Measurements from ENCODE around the gene PLXND1. TPM values are rescaled to one million over a fixed set of nuclear protein-coding genes. Genes with fewer than 3 reads are reported as not detected.

PLXND1 gene
- total RNA-seq, 1 experiment from 2014 or later, result 22.0 TPM

DNA sequence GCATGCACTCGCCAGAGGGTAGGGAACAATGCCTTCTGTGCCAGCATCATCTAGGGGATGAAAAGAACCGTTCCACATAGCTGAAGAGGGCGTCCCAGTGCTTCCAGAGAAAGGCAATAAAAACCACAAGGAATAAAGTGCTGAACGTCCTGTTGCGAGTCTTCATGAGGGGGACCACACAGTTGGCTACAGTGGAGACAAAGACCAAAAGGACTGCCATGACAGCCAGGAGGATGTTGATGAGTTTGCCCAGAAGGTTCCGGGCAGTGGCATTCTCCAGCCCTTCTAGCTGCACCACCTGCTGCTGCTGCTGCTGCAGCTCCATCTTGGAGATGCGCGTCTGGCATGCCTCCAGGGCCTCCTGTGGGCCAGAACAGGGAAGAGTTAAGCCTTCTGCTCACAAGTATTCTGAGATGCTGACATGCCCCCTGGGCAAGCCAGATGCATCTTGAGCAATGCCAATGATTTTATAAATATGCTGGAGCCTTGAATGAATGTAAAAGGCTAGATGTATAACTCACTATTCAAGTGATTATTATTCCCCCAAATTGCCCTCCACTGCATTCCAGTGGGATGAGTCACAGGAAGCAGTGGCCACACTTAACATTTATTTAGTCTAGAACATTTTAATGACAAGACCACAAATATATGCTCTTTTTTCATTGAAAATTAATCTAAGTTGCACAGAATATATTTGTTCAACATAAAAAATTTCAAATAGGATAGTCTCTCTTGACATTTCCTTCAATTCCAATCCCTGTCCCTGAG is 45.1 kb upstream of the PLXND1 start:
- Mint-ChIP-seq H3K27ac (ENCODE audit: unreplicated experiment) (no peak overlapping the region), H3K4me1 (ENCODE audit: low read depth, unreplicated experiment) (peaks cover 52% of the 10 kb centered on the region)
- intact Hi-C loops (cut with micrococcal nuclease; ENCODE audit: unreplicated experiment), result loop anchor here (2.0 to 5.0 kb wide), 2 partner anchors 23 to 81 kb away; no protein-coding TSS in a partner anchor

DNA sequence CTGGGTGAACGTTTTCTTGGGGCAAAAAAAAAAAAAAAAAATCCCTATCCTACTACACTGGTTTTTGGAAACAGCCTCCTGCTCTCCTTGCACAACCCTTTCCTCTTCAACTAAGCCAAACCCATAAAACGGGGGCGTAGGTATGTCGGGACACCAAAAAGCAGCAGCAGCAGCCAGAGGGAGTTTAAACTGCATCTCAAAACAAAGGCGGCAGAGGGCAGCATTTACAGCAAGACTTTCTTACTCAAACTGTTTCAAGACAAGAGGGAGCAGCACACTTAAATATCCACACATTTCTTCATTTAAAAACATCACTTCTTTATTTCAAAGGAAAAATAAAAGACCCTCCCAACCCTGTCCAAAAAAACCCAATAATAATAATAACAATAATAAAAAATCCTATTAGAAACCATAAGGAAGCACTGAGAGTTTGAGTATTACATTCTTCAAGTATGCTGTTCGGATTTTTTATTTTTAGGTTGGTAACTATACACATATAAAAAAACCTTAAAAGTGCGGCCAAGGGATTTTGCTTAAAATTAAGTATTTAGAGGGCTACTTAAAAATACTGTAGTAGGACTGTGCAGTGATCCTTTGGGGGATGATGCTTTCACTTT is 43.9 kb upstream of the PLXND1 start:
- no peak overlapping the region for H3K4me3 Mint-ChIP-seq (ENCODE audit: low read depth, unreplicated experiment)
- H3K36me3 Mint-ChIP-seq (ENCODE audit: insufficient read depth, unreplicated experiment), result peaks cover 14% of the 10 kb centered on the region
- no peaks in the 10 kb centered on the region for H3K9me3 Mint-ChIP-seq (ENCODE audit: low read depth, unreplicated experiment)
- H3K4me1 Mint-ChIP-seq (ENCODE audit: low read depth, unreplicated experiment), result peaks cover 42% of the 10 kb centered on the region
- CTCF ChIA-PET, result interaction anchor here (0.7 to 2.9 kb wide), 4 partner anchors 68 to 179 kb away, joined by 3 to 16 read pairs (median 12); no protein-coding TSS in a partner anchor
- DNase-seq, result peak; percentile 84
- TF ChIP-seq CTCF (IDR thresholded peaks at IDR 0.05; ENCODE audit: unreplicated experiment), result peak; percentile 83
- intact Hi-C loops (cut with micrococcal nuclease; ENCODE audit: unreplicated experiment), result loop anchor here (1.0 to 5.0 kb wide), 5 partner anchors 22 to 284 kb away; no protein-coding TSS in a partner anchor
- peak overlapping the region; percentile 63 for H3K27ac Mint-ChIP-seq (ENCODE audit: unreplicated experiment)
- no peaks in the 10 kb centered on the region for H3K27me3 Mint-ChIP-seq (ENCODE audit: unreplicated experiment)
- no TSS peak for BruUV-seq (replicated peaks)

More for the DNA sequence above, 45.1 kb upstream of the PLXND1 start:
- Mint-ChIP-seq H3K4me3 (ENCODE audit: low read depth, unreplicated experiment) (no peak overlapping the region), H3K36me3 (ENCODE audit: insufficient read depth, unreplicated experiment) (peaks cover 14% of the 10 kb centered on the region), H3K27me3 (ENCODE audit: unreplicated experiment) (no peaks in the 10 kb centered on the region), H3K9me3 (ENCODE audit: low read depth, unreplicated experiment) (no peaks in the 10 kb centered on the region)
- peak; percentile 70 for DNase-seq
- BruUV-seq (replicated peaks), result no TSS peak
- CTCF ChIA-PET, result interaction anchor here (0.6 to 1.0 kb wide), 4 partner anchors 24 to 178 kb away, joined by 3 to 4 read pairs (median 4); no protein-coding TSS in a partner anchor
- TF ChIP-seq CTCF (IDR thresholded peaks at IDR 0.05; ENCODE audit: unreplicated experiment), result no peak

DNA sequence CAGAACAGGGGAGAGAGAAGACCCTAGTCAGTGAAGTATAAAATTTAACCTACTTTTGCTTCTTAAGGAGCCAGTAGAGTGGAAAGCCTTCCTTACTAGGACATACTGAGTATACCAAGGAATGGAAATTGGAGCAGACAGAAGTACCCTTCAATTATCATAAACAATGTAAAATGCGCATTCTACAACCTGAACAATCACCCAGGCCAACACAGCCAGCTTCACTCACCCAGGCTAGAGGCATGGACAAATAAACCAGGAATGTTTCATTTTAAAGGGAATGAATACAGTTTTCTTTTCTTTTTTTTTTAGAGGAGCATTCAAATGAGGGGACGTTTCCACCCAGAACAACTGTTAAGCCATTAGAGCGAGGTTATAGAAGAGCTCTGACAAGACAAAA is 41.9 kb upstream of the PLXND1 start:
- Mint-ChIP-seq H3K27me3 (ENCODE audit: unreplicated experiment) (no peaks in the 10 kb centered on the region), H3K4me3 (ENCODE audit: low read depth, unreplicated experiment) (no peak overlapping the region), H3K36me3 (ENCODE audit: insufficient read depth, unreplicated experiment) (peaks cover 13% of the 10 kb centered on the region), H3K9me3 (ENCODE audit: low read depth, unreplicated experiment) (no peaks in the 10 kb centered on the region), H3K27ac (ENCODE audit: unreplicated experiment) (no peak overlapping the region), H3K4me1 (ENCODE audit: low read depth, unreplicated experiment) (peaks cover 45% of the 10 kb centered on the region)
- CTCF ChIA-PET, result interaction anchor here (0.6 to 2.9 kb wide), 4 partner anchors 158 to 192 kb away, joined by 4 to 15 read pairs (median 7); no protein-coding TSS in a partner anchor
- TF ChIP-seq CTCF (IDR thresholded peaks at IDR 0.05; ENCODE audit: unreplicated experiment), result no peak
- intact Hi-C loops (cut with micrococcal nuclease; ENCODE audit: unreplicated experiment), result no loop called here
- no peak for DNase-seq
- BruUV-seq (replicated peaks), result no TSS peak

DNA sequence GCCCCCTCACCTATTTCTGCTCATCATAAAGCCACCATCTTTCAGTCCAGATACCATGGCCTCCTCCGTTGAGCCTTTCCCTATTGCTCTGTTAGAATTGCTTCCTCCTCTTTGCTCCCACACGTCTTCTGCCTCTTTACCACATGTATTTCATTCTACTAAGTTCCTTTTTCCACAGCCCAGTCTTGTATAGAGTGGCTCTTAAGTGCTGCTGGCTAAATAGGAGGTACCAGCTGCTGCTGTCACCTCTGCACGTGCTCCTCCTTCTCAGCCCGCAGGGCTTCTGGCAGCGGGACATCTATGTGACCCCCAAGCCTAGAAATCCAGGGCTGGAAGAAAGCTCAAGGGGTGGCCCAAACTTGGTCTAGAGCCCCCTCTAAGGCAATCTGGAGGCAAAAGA is 38.8 kb upstream of the PLXND1 start:
- no peak for TF ChIP-seq CTCF (IDR thresholded peaks at IDR 0.05; ENCODE audit: unreplicated experiment)

More for the DNA sequence above, 38.8 kb upstream of the PLXND1 start:
- H3K27me3 Mint-ChIP-seq (ENCODE audit: unreplicated experiment), result no peaks in the 10 kb centered on the region
- H3K4me1 Mint-ChIP-seq (ENCODE audit: low read depth, unreplicated experiment), result peaks cover 32% of the 10 kb centered on the region
- DNase-seq, result no peak
- no peaks in the 10 kb centered on the region for H3K9me3 Mint-ChIP-seq (ENCODE audit: low read depth, unreplicated experiment)
- H3K27ac Mint-ChIP-seq (ENCODE audit: unreplicated experiment), result no peak overlapping the region
- peaks cover 4% of the 10 kb centered on the region for H3K36me3 Mint-ChIP-seq (ENCODE audit: insufficient read depth, unreplicated experiment)
- CTCF ChIA-PET, result interaction anchor here (0.7 kb wide), 1 partner anchor 184 kb away, joined by 3 read pairs; no protein-coding TSS in a partner anchor
- no peak overlapping the region for H3K4me3 Mint-ChIP-seq (ENCODE audit: low read depth, unreplicated experiment)
- no TSS peak for BruUV-seq (replicated peaks)
- intact Hi-C loops (cut with micrococcal nuclease; ENCODE audit: unreplicated experiment), result no loop called here

Measured in Calu3 (cell line).